Right atrium auricular region (tissue), 2 donors: ENCODE measurements around the gene GOSR2. TPM values are rescaled to one million over a fixed set of nuclear protein-coding genes. Genes with fewer than 3 reads are reported as not detected.

Experiments
- DNase-seq: peaks from one replicate; pipeline ENCODE4 v3.0.0-alpha.2; 2019; ENCODE audit warnings: low spot score
- H3K27ac ChIP-seq, 2 donors: fragments of 200-600 bp; sonication (generic); 1 replicate in 1 of 2; 2 replicates in 1 of 2; pipeline ENCODE4 v1.5.1; 2016 to 2019
- H3K27me3 ChIP-seq, 2 donors: fragments of 200-600 bp; sonication (generic); one replicate each; pipeline versions ENCODE4 v1.5.1 to v1.6.0; 2017 to 2019
- H3K36me3 ChIP-seq: fragments of 200-600 bp; sonication (generic); one replicate; pipeline ENCODE4 v1.5.1; 2016
- H3K4me1 ChIP-seq, 2 donors: fragments of 200-600 bp; sonication (generic); one replicate each; pipeline versions ENCODE4 v1.5.1 to v1.6.0; 2017 to 2019
- H3K4me3 ChIP-seq, 2 donors: fragments of 200-600 bp; sonication (generic); 1 replicate in 1 of 2; 2 replicates in 1 of 2; pipeline ENCODE4 v1.5.1; 2017 to 2019; ENCODE audit warnings: mild to moderate bottlenecking in 1 of 2, moderate library complexity in 1 of 2
- H3K9me3 ChIP-seq, 2 donors: fragments of 200-600 bp; sonication (generic); one replicate each; pipeline ENCODE4 v1.5.1; 2019
- CTCF ChIP-seq, 2 donors: fragments of 200-600 bp; sonication (generic); IDR thresholded peaks; one replicate each; pipeline ENCODE4 v1.5.1; 2019; ENCODE audit warnings: antibody characterized with exemption in 2 of 2
- total RNA-seq, 2 donors: library from RNA; depleted of rRNA; stranded (reverse); fragments of >200 nt; gene quantifications; one replicate each; pipeline ENCODE4 v1.1.0, GENCODE V29; 2016

GOSR2 gene
- total RNA-seq, 2 donors from 2014 or later, result 35.9 to 38.6 TPM

- H3K27me3 ChIP-seq, result no peaks in the 10 kb centered on the region
- no peak overlapping the region for H3K27ac ChIP-seq
- H3K36me3 ChIP-seq, result no peaks in the 10 kb centered on the region
- no peak for DNase-seq
- H3K4me3 ChIP-seq, result no peak overlapping the region
- H3K9me3 ChIP-seq, result no peaks in the 10 kb centered on the region
- H3K4me1 ChIP-seq, result no peaks in the 10 kb centered on the region
- TF ChIP-seq CTCF (IDR thresholded peaks at IDR 0.05), result no peak
Measured at GRCh38 chr17:46888727-46889126, 34.2 kb upstream of the GOSR2 start.

GRCh38 chr17:46889519-46889918, 33.4 kb upstream of the GOSR2 start:
- DNase-seq, result no peak
- no peak for TF ChIP-seq CTCF (IDR thresholded peaks at IDR 0.05)
- no peaks in the 10 kb centered on the region for H3K36me3 ChIP-seq
- no peaks in the 10 kb centered on the region for H3K9me3 ChIP-seq
- H3K27ac ChIP-seq, result no peak overlapping the region
- H3K4me3 ChIP-seq, result no peak overlapping the region
- H3K4me1 ChIP-seq, result no peaks in the 10 kb centered on the region
- no peaks in the 10 kb centered on the region for H3K27me3 ChIP-seq

- DNase-seq, result no peak
- no peak for TF ChIP-seq CTCF (IDR thresholded peaks at IDR 0.05)
- Histone ChIP-seq H3K36me3 (no peaks in the 10 kb centered on the region), H3K4me3 (no peak overlapping the region), H3K4me1 (no peaks in the 10 kb centered on the region), H3K27me3 (no peaks in the 10 kb centered on the region), H3K27ac (no peak overlapping the region), H3K9me3 (no peaks in the 10 kb centered on the region)
Measured at GRCh38 chr17:46889992-46890564, 32.9 kb upstream of the GOSR2 start.

GRCh38 chr17:46890638-46891037, 32.3 kb upstream of the GOSR2 start:
- no peaks in the 10 kb centered on the region for H3K27me3 ChIP-seq
- H3K9me3 ChIP-seq, result no peaks in the 10 kb centered on the region
- no peak for TF ChIP-seq CTCF (IDR thresholded peaks at IDR 0.05)

GRCh38 chr17:46892192-46892703, 30.7 kb upstream of the GOSR2 start:
- no peaks in the 10 kb centered on the region for H3K4me1 ChIP-seq
- no peaks in the 10 kb centered on the region for H3K27me3 ChIP-seq
- no peaks in the 10 kb centered on the region for H3K36me3 ChIP-seq
- no peak overlapping the region for H3K4me3 ChIP-seq
- H3K9me3 ChIP-seq, result no peaks in the 10 kb centered on the region
- H3K27ac ChIP-seq, result no peak overlapping the region
- no peak for DNase-seq
- TF ChIP-seq CTCF (IDR thresholded peaks at IDR 0.05), result no peak

More at GRCh38 chr17:46890638-46891037, 32.3 kb upstream of the GOSR2 start:
- DNase-seq, result no peak
- Histone ChIP-seq H3K36me3 (no peaks in the 10 kb centered on the region), H3K27ac (no peak overlapping the region), H3K4me1 (no peaks in the 10 kb centered on the region), H3K4me3 (no peak overlapping the region)

DNA sequence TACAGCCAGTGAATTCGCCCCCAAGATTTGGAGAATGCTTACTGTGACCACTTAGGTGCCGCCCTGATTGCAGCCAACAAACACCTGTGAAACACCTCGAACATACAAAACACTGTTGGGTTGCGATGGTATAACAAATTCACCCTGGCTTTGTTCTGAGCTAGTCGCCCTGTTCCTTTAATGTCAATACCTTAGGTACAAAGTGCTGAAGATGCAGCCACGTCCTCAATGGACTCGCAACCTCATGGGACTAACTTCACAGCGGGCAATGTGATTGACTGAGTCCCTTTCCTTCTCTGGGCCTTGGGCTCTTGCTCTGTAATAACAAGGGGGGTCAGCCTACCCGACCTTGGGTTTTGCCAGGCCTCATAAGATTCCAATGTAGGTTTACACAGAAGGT, 28.9 kb upstream of the GOSR2 start:
- TF ChIP-seq CTCF (IDR thresholded peaks at IDR 0.05), result no peak
- no peak for DNase-seq
- Histone ChIP-seq H3K27ac (no peak overlapping the region), H3K9me3 (peaks cover 0 to 7% of the 10 kb centered on the region in 2 donors), H3K36me3 (no peaks in the 10 kb centered on the region), H3K27me3 (no peaks in the 10 kb centered on the region), H3K4me1 (no peaks in the 10 kb centered on the region), H3K4me3 (no peak overlapping the region)
